ENCODE data around the gene ABCB11. TPM values are rescaled to one million over a fixed set of nuclear protein-coding genes. Genes with fewer than 3 reads are reported as not detected.

Gene ABCB11
- total and polyA plus RNA-seq, 9 of the 15 experiments (the other 6 are each of a cell fraction or from before 2014, with no cell fraction given) = 0.04 to 0.51 (median 0.10) TPM; not detected in 1

- TF ChIP-seq ZBTB49 (CRISPR knock-in tag; IDR thresholded peaks at IDR 0.05; ENCODE audit: borderline replicate concordance) (no peak), ZNF655 (CRISPR knock-in tag; IDR thresholded peaks at IDR 0.05) (no peak)
These were observed 42.4 kb downstream of the ABCB11 start (continued) for GRCh38 chr2:168988755-168989154.

- no peaks in the 10 kb centered on the region for H3K9me3 ChIP-seq (replicated peaks; ENCODE audit: control insufficient read depth, insufficient read depth, low read depth, low read length)
- TF ChIP-seq TFE3 (CRISPR knock-in tag; IDR thresholded peaks at IDR 0.05) (peak; percentile 85), MAFF (IDR thresholded peaks at IDR 0.05; ENCODE audit: low read length) (no peak), CBFA2T3 (IDR thresholded peaks at IDR 0.05) (no peak), TFAP4 (CRISPR knock-in tag; IDR thresholded peaks at IDR 0.05; ENCODE audit: borderline replicate concordance) (no peak), TCF15 (CRISPR knock-in tag; IDR thresholded peaks at IDR 0.05) (no peak), RAD51 (IDR thresholded peaks at IDR 0.05; ENCODE audit: borderline replicate concordance, low read depth) (peak; percentile 26; the same call in 1 of the 2 replicates), NFE2L1 (tag; IDR thresholded peaks at IDR 0.05; ENCODE audit: borderline replicate concordance, low read depth) (no peak)
- FAIRE-seq (no peak), DNase-seq (ENCODE audit: extremely low read depth in 1 of 4, low spot score in 3 of 4) (no peak), ATAC-seq (peak; percentile 59)
- H3K27me3 ChIP-seq (ENCODE audit: control insufficient read depth in 2 of 2, insufficient read depth in 2 of 2, low read length in 2 of 2) = no peaks in the 10 kb centered on the region
- intact Hi-C loops (cut with micrococcal nuclease) (no loop called here), in situ Hi-C loops (cut with MboI) (no loop called here)
- H3K79me2 ChIP-seq (ENCODE audit: control insufficient read depth, insufficient read depth, low read length) = no peaks in the 10 kb centered on the region
- 48% methylated on average over 2 of the region's 2 CpGs for WGBS (ENCODE audit: insufficient coverage, low coverage, missing lambda C conversion rate)
- no TSS peak for BruUV-seq (replicated peaks)
- H2AFZ ChIP-seq (ENCODE audit: low read depth, low read length) = peak overlapping the region; percentile 41
- no peaks in the 10 kb centered on the region for H4K20me1 ChIP-seq (replicated peaks; ENCODE audit: control insufficient read depth, insufficient read depth, low read length)
- POLR2A ChIA-PET = interaction anchor here (1.1 kb wide), 1 partner anchor 9 kb away, joined by 3 read pairs; no protein-coding TSS in a partner anchor
- no peaks in the 10 kb centered on the region for H3K4me1 ChIP-seq (replicated peaks in 1 of 2; ENCODE audit: control insufficient read depth in 2 of 2, insufficient read depth in 2 of 2, low read length in 2 of 2)
- no peaks in the 10 kb centered on the region for H3K9me1 ChIP-seq (ENCODE audit: control insufficient read depth, insufficient read depth, low read length)
- H3K27ac ChIP-seq (ENCODE audit: extremely low read depth, low read depth, low read length) = no peak overlapping the region
- H3K4me3 ChIP-seq = no peak overlapping the region
- CTCF ChIA-PET (ENCODE audit: low intra/inter-chr PET ratio) = no interaction called here
- no peak overlapping the region for H3K9ac ChIP-seq (ENCODE audit: insufficient read depth in 1 of 2, low read depth in 2 of 2, low read length in 2 of 2)
- H3K4me2 ChIP-seq (ENCODE audit: insufficient read depth, low read length) = no peak overlapping the region
- H3K36me3 ChIP-seq (ENCODE audit: control insufficient read depth, insufficient read depth, low read length) = no peaks in the 10 kb centered on the region
These were observed 44.7 kb downstream of the ABCB11 start for GRCh38 chr2:168986398-168986943.
